ENCODE results near the gene SPRY4.

DNA sequence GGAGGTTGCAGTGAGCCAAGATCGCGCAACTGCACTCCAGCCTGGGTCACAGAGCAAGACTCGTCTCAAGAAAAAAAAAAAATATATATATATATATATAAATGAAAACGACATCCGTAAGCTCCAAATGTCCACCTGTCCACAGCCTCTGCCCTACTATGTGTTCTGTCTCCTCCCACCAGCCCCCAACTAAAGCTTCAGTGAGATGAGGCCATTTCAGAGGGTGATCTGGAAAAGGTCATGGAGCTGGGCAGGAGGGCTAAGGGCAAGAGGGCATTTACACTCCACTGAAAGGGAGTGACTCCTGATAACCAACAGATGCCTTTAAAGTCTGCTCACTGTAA, 2.4 kb downstream of the SPRY4 start:
- TF ChIP-seq, protein P1, sequence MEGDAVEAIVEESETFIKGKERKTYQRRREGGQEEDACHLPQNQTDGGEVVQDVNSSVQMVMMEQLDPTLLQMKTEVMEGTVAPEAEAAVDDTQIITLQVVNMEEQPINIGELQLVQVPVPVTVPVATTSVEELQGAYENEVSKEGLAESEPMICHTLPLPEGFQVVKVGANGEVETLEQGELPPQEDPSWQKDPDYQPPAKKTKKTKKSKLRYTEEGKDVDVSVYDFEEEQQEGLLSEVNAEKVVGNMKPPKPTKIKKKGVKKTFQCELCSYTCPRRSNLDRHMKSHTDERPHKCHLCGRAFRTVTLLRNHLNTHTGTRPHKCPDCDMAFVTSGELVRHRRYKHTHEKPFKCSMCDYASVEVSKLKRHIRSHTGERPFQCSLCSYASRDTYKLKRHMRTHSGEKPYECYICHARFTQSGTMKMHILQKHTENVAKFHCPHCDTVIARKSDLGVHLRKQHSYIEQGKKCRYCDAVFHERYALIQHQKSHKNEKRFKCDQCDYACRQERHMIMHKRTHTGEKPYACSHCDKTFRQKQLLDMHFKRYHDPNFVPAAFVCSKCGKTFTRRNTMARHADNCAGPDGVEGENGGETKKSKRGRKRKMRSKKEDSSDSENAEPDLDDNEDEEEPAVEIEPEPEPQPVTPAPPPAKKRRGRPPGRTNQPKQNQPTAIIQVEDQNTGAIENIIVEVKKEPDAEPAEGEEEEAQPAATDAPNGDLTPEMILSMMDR (IDR thresholded peaks at IDR 0.05; ENCODE audit: low read depth, low read length, missing input control): no peak
- TF ChIP-seq SP1 (IDR thresholded peaks at IDR 0.05) (no peak), GABPA (IDR thresholded peaks at IDR 0.05 in 1 of 2, conservative IDR thresholded peaks at IDR 0.05 in 1 of 2) (no peak), NR2F2 (IDR thresholded peaks at IDR 0.05) (no peak), RXRA (IDR thresholded peaks at IDR 0.05) (peak; percentile 4 to 16), JUND (IDR thresholded peaks at IDR 0.05) (no peak), TAF1 (conservative IDR thresholded peaks at IDR 0.05) (no peak)
- TF ChIP-seq, protein P2, sequence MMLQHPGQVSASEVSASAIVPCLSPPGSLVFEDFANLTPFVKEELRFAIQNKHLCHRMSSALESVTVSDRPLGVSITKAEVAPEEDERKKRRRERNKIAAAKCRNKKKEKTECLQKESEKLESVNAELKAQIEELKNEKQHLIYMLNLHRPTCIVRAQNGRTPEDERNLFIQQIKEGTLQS (IDR thresholded peaks at IDR 0.05): no peak
- TF ChIP-seq, protein P3, sequence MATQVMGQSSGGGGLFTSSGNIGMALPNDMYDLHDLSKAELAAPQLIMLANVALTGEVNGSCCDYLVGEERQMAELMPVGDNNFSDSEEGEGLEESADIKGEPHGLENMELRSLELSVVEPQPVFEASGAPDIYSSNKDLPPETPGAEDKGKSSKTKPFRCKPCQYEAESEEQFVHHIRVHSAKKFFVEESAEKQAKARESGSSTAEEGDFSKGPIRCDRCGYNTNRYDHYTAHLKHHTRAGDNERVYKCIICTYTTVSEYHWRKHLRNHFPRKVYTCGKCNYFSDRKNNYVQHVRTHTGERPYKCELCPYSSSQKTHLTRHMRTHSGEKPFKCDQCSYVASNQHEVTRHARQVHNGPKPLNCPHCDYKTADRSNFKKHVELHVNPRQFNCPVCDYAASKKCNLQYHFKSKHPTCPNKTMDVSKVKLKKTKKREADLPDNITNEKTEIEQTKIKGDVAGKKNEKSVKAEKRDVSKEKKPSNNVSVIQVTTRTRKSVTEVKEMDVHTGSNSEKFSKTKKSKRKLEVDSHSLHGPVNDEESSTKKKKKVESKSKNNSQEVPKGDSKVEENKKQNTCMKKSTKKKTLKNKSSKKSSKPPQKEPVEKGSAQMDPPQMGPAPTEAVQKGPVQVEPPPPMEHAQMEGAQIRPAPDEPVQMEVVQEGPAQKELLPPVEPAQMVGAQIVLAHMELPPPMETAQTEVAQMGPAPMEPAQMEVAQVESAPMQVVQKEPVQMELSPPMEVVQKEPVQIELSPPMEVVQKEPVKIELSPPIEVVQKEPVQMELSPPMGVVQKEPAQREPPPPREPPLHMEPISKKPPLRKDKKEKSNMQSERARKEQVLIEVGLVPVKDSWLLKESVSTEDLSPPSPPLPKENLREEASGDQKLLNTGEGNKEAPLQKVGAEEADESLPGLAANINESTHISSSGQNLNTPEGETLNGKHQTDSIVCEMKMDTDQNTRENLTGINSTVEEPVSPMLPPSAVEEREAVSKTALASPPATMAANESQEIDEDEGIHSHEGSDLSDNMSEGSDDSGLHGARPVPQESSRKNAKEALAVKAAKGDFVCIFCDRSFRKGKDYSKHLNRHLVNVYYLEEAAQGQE (IDR thresholded peaks at IDR 0.05): no peak
- TF ChIP-seq, protein P4, sequence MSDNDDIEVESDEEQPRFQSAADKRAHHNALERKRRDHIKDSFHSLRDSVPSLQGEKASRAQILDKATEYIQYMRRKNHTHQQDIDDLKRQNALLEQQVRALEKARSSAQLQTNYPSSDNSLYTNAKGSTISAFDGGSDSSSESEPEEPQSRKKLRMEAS (IDR thresholded peaks at IDR 0.05): no peak

Measured in liver (tissue), 3 donors.